ENCODE results near the gene ANKLE2.

GRCh38 chr12:132764231-132764630, 2.6 kb upstream of the ANKLE2 start:
- TF ChIP-seq POLR2A (IDR thresholded peaks at IDR 0.05; ENCODE audit: low read length) (no peak), GATA1 (IDR thresholded peaks at IDR 0.05; ENCODE audit: low read depth, low read length) (no peak)

Measured in erythroblast (primary cell).